ENCODE data around the gene ASPSCR1. TPM values are rescaled to one million over a fixed set of nuclear protein-coding genes. Genes with fewer than 3 reads are reported as not detected.

The ASPSCR1 gene
- total and polyA plus RNA-seq, 3 donors from 2014 or later, result 40.5 to 49.7 (median 46.2) TPM

GRCh38 chr17:81993729-81994592 is 16.5 kb downstream of the ASPSCR1 start:
- 90 to 91% methylated on average over 15 to 37 of the region's 37 CpGs for WGBS, 2 donors
- Histone ChIP-seq H3K36me3 (ENCODE audit: low read depth, missing control alignments) (no peaks in the 10 kb centered on the region), H3K4me3 (no peak overlapping the region), H3K27ac (no peak overlapping the region), H3K4me1 (no peaks in the 10 kb centered on the region), H3K9me3 (no peaks in the 10 kb centered on the region), H3K27me3 (no peaks in the 10 kb centered on the region)
- intact Hi-C loops (cut with DNase I; ENCODE audit: low total_unique reads), result no loop called here
- no peak for DNase-seq
- TF ChIP-seq POLR2A (IDR thresholded peaks at IDR 0.05) (no peak), CTCF (IDR thresholded peaks at IDR 0.05) (no peak)

GRCh38 chr17:81994593-81995462 is 17.4 kb downstream of the ASPSCR1 start:
- no peak overlapping the region for H3K27ac ChIP-seq
- TF ChIP-seq POLR2A (IDR thresholded peaks at IDR 0.05), result no peak
- no peak for TF ChIP-seq CTCF (IDR thresholded peaks at IDR 0.05)
- 92 to 94% methylated on average over 32 to 37 of the region's 39 CpGs for WGBS, 2 donors
- H3K9me3 ChIP-seq, result no peaks in the 10 kb centered on the region
- H3K27me3 ChIP-seq, result no peaks in the 10 kb centered on the region
- H3K4me3 ChIP-seq, result no peak overlapping the region
- no peaks in the 10 kb centered on the region for H3K36me3 ChIP-seq (ENCODE audit: low read depth, missing control alignments)
- no peak for DNase-seq
- intact Hi-C loops (cut with DNase I; ENCODE audit: low total_unique reads), result no loop called here
- H3K4me1 ChIP-seq, result no peaks in the 10 kb centered on the region

GRCh38 chr17:81995463-81996231 is 18.2 kb downstream of the ASPSCR1 start:
- Histone ChIP-seq H3K4me3 (no peak overlapping the region), H3K9me3 (no peaks in the 10 kb centered on the region), H3K27me3 (no peaks in the 10 kb centered on the region), H3K27ac (no peak overlapping the region), H3K36me3 (ENCODE audit: low read depth, missing control alignments) (no peaks in the 10 kb centered on the region), H3K4me1 (no peaks in the 10 kb centered on the region)
- intact Hi-C loops (cut with DNase I; ENCODE audit: low total_unique reads), result no loop called here
- no peak for DNase-seq
- 93 to 96% methylated on average over 9 to 29 of the region's 29 CpGs for WGBS, 2 donors
- TF ChIP-seq POLR2A (IDR thresholded peaks at IDR 0.05) (no peak), CTCF (IDR thresholded peaks at IDR 0.05) (no peak)

GRCh38 chr17:81996232-81996756 is 18.9 kb downstream of the ASPSCR1 start:
- Histone ChIP-seq H3K4me3 (no peak overlapping the region), H3K4me1 (no peaks in the 10 kb centered on the region), H3K27ac (no peak overlapping the region), H3K9me3 (no peaks in the 10 kb centered on the region), H3K27me3 (no peaks in the 10 kb centered on the region), H3K36me3 (ENCODE audit: low read depth, missing control alignments) (no peaks in the 10 kb centered on the region)
- no peak for TF ChIP-seq CTCF (IDR thresholded peaks at IDR 0.05)
- no peak for TF ChIP-seq POLR2A (IDR thresholded peaks at IDR 0.05)
- no peak for DNase-seq
- intact Hi-C loops (cut with DNase I; ENCODE audit: low total_unique reads), result no loop called here
- 91 to 93% methylated on average over 13 to 25 of the region's 28 CpGs for WGBS, 2 donors

Data from testis (tissue), 3 donors.